HUES48 (cell line): ENCODE results near the gene RASGRF1.
"Not testable (repeated sequence)": the region's sequence is repeated elsewhere in the genome, so short reads cannot be mapped to it uniquely, and the experiment has no call there.

ENCODE experiments used
- H3K27ac ChIP-seq: one replicate; pipeline ENCODE4 v1.7.0; 2013; ENCODE audit warnings: low read depth, low read length, inconsistent platforms
- H3K27me3 ChIP-seq: 2 replicates; pipeline ENCODE4 v1.6.1; 2013; ENCODE audit warnings: mild to moderate bottlenecking, low read length; ENCODE audit not compliant: control insufficient read depth, insufficient read depth
- H3K36me3 ChIP-seq: 2 replicates; pipeline ENCODE4 v1.6.1; 2013; ENCODE audit warnings: low read length; ENCODE audit not compliant: control insufficient read depth, insufficient read depth
- H3K4me1 ChIP-seq: 2 replicates; pipeline ENCODE4 v1.6.1; 2013; ENCODE audit warnings: mild to moderate bottlenecking, low read length; ENCODE audit not compliant: control insufficient read depth, insufficient read depth
- H3K4me3 ChIP-seq: 2 replicates; pipeline ENCODE4 v1.5.1; 2013; ENCODE audit warnings: mild to moderate bottlenecking, low read depth, low read length
- H3K9ac ChIP-seq: 2 replicates; pipeline ENCODE4 v1.6.1; 2013; ENCODE audit warnings: mild to moderate bottlenecking, low read depth, low read length, moderate library complexity
- H3K9me3 ChIP-seq: 2 replicates; pipeline ENCODE4 v1.6.1; 2013; ENCODE audit warnings: low read length; ENCODE audit not compliant: control insufficient read depth, insufficient read depth

The RASGRF1 gene

GRCh38 chr15:78928176-78928575 lies 162.4 kb downstream of the RASGRF1 start:
- H3K27ac ChIP-seq, H3K4me1 ChIP-seq, H3K9me3 ChIP-seq, H3K27me3 ChIP-seq, H3K36me3 ChIP-seq, H3K4me3 ChIP-seq, H3K9ac ChIP-seq: not testable (repeated sequence)

- Histone ChIP-seq H3K9me3 (no peaks in the 10 kb centered on the region), H3K27me3 (no peaks in the 10 kb centered on the region), H3K9ac (no peak overlapping the region), H3K27ac (no peak overlapping the region), H3K36me3 (peaks cover 12% of the 10 kb centered on the region), H3K4me1 (no peaks in the 10 kb centered on the region), H3K4me3 (no peak overlapping the region)
Observed at GRCh38 chr15:78927077-78927790, 163.3 kb downstream of the RASGRF1 start.

- Histone ChIP-seq H3K27ac (no peak overlapping the region), H3K27me3 (no peaks in the 10 kb centered on the region), H3K9me3 (no peaks in the 10 kb centered on the region), H3K4me1 (no peaks in the 10 kb centered on the region), H3K4me3 (no peak overlapping the region), H3K9ac (no peak overlapping the region), H3K36me3 (peaks cover 23% of the 10 kb centered on the region)
Observed at GRCh38 chr15:78925956-78926743, 164.4 kb downstream of the RASGRF1 start.

- H3K27me3 ChIP-seq = no peaks in the 10 kb centered on the region
- no peak overlapping the region for H3K9ac ChIP-seq
- H3K27ac ChIP-seq = no peak overlapping the region
- H3K36me3 ChIP-seq = peaks cover 26% of the 10 kb centered on the region
- H3K4me3 ChIP-seq = no peak overlapping the region
- H3K9me3 ChIP-seq = no peaks in the 10 kb centered on the region
- no peaks in the 10 kb centered on the region for H3K4me1 ChIP-seq
Observed at GRCh38 chr15:78925076-78925624, 165.4 kb downstream of the RASGRF1 start.

- Histone ChIP-seq H3K27ac (no peak overlapping the region), H3K27me3 (no peaks in the 10 kb centered on the region), H3K4me3 (no peak overlapping the region), H3K9me3 (no peaks in the 10 kb centered on the region), H3K9ac (no peak overlapping the region), H3K4me1 (no peaks in the 10 kb centered on the region), H3K36me3 (peaks cover 31% of the 10 kb centered on the region)
Observed at GRCh38 chr15:78923480-78924360, 166.9 kb downstream of the RASGRF1 start.

- no peaks in the 10 kb centered on the region for H3K27me3 ChIP-seq
- H3K9ac ChIP-seq = no peak overlapping the region
- H3K36me3 ChIP-seq = peaks cover 31% of the 10 kb centered on the region
- H3K4me1 ChIP-seq = no peaks in the 10 kb centered on the region
- H3K27ac ChIP-seq = no peak overlapping the region
- no peaks in the 10 kb centered on the region for H3K9me3 ChIP-seq
- H3K4me3 ChIP-seq = no peak overlapping the region
Observed at GRCh38 chr15:78923015-78923414, 167.6 kb downstream of the RASGRF1 start.

GRCh38 chr15:78922527-78922926 lies 168.1 kb downstream of the RASGRF1 start:
- Histone ChIP-seq H3K9ac (no peak overlapping the region), H3K27ac (no peak overlapping the region), H3K27me3 (no peaks in the 10 kb centered on the region), H3K4me1 (no peaks in the 10 kb centered on the region), H3K36me3 (peaks cover 35% of the 10 kb centered on the region), H3K4me3 (no peak overlapping the region), H3K9me3 (no peaks in the 10 kb centered on the region)

GRCh38 chr15:78921940-78922339 lies 168.6 kb downstream of the RASGRF1 start:
- H3K27ac ChIP-seq = no peak overlapping the region
- no peak overlapping the region for H3K4me3 ChIP-seq
- peaks cover 35% of the 10 kb centered on the region for H3K36me3 ChIP-seq
- no peaks in the 10 kb centered on the region for H3K4me1 ChIP-seq
- no peaks in the 10 kb centered on the region for H3K27me3 ChIP-seq
- no peaks in the 10 kb centered on the region for H3K9me3 ChIP-seq
- no peak overlapping the region for H3K9ac ChIP-seq

GRCh38 chr15:78921517-78921916 lies 169.1 kb downstream of the RASGRF1 start:
- Histone ChIP-seq H3K4me1 (no peaks in the 10 kb centered on the region), H3K9ac (no peak overlapping the region), H3K27me3 (no peaks in the 10 kb centered on the region), H3K9me3 (no peaks in the 10 kb centered on the region), H3K4me3 (no peak overlapping the region), H3K27ac (no peak overlapping the region), H3K36me3 (peaks cover 35% of the 10 kb centered on the region)

- Histone ChIP-seq H3K9me3 (no peaks in the 10 kb centered on the region), H3K36me3 (peaks cover 44% of the 10 kb centered on the region), H3K4me1 (no peaks in the 10 kb centered on the region), H3K4me3 (no peak overlapping the region), H3K27me3 (no peaks in the 10 kb centered on the region), H3K27ac (no peak overlapping the region), H3K9ac (no peak overlapping the region)
Observed at GRCh38 chr15:78917888-78918287, 172.7 kb downstream of the RASGRF1 start.
